CD14-positive monocyte (primary cell): ENCODE data around the gene TMEM178B. TPM values are rescaled to one million over a fixed set of nuclear protein-coding genes. Genes with fewer than 3 reads are reported as not detected.

Experiments
- DNase-seq, 3 donors: peaks; one replicate each; pipeline ENCODE4 v3.0.0-alpha.2; 2011 to 2022
- H2AFZ ChIP-seq: 2 replicates; pipeline ENCODE4 v1.6.0; 2012; ENCODE audit warnings: mild to moderate bottlenecking, low read depth, low read length, inconsistent platforms; ENCODE audit not compliant: insufficient read depth, poor library complexity, severe bottlenecking
- H3K27ac ChIP-seq, 2 donors: 1 replicate in 1 of 2; 2 replicates in 1 of 2; pipeline ENCODE4 v1.5.1; 2012 to 2013; ENCODE audit warnings: low read length in 2 of 2, control low read depth in 1 of 2, inconsistent platforms in 1 of 2, low read depth in 1 of 2, mild to moderate bottlenecking in 1 of 2
- H3K27me3 ChIP-seq, 2 donors: one replicate each; pipeline versions ENCODE4 v1.6.0 to v1.6.1; 2011 to 2013; ENCODE audit warnings: low read length in 2 of 2; ENCODE audit not compliant: control insufficient read depth in 2 of 2, insufficient read depth in 2 of 2
- H3K36me3 ChIP-seq, 2 donors: replicated peaks in 1 of 2; 1 replicate in 1 of 2; 2 replicates in 1 of 2; pipeline versions ENCODE4 v1.5.1 to v1.6.1; 2012 to 2013; ENCODE audit warnings: low read length in 2 of 2, control low read depth in 1 of 2, inconsistent platforms in 1 of 2, mild to moderate bottlenecking in 1 of 2; ENCODE audit not compliant: insufficient read depth in 2 of 2, control insufficient read depth in 1 of 2
- H3K4me1 ChIP-seq, 2 donors: 1 replicate in 1 of 2; 2 replicates in 1 of 2; pipeline versions ENCODE4 v1.5.1 to v1.6.1; 2012 to 2013; ENCODE audit warnings: low read length in 2 of 2, control low read depth in 1 of 2, inconsistent platforms in 1 of 2, mild to moderate bottlenecking in 1 of 2, moderate library complexity in 1 of 2; ENCODE audit not compliant: insufficient read depth in 2 of 2, control insufficient read depth in 1 of 2
- H3K4me2 ChIP-seq: replicated peaks from 2 replicates; pipeline ENCODE3; 2012; ENCODE audit warnings: low read length, moderate library complexity, mild to moderate bottlenecking; ENCODE audit not compliant: poor library complexity, severe bottlenecking; ENCODE audit errors: extremely low read depth
- H3K4me3 ChIP-seq, 3 experiments: fragments of 200-600 bp in 1 of 3; sonication (generic) in 1 of 3; replicated peaks in 1 of 3; 1 replicate in 2 of 3; 2 replicates in 1 of 3; pipeline ENCODE4 v1.5.1; 2011 to 2013; ENCODE audit warnings: low read length in 3 of 3, mild to moderate bottlenecking in 3 of 3, control low read depth in 2 of 3, low read depth in 2 of 3, inconsistent platforms in 1 of 3, moderate library complexity in 1 of 3
- H3K79me2 ChIP-seq: 2 replicates; pipeline ENCODE4 v1.6.0; 2012; ENCODE audit warnings: mild to moderate bottlenecking, control low read depth, inconsistent platforms, low read length, moderate library complexity; ENCODE audit not compliant: insufficient read depth
- H3K9ac ChIP-seq: 2 replicates; pipeline ENCODE4 v1.6.0; 2017; ENCODE audit warnings: low read length, mild to moderate bottlenecking; ENCODE audit not compliant: insufficient read depth, poor library complexity, severe bottlenecking
- H3K9me3 ChIP-seq, 2 donors: replicated peaks in 1 of 2; 1 replicate in 1 of 2; 2 replicates in 1 of 2; pipeline versions ENCODE4 v1.5.1 to v1.6.1; 2012 to 2013; ENCODE audit warnings: low read length in 2 of 2, control low read depth in 1 of 2; ENCODE audit not compliant: control insufficient read depth in 1 of 2, insufficient read depth in 1 of 2
- H4K20me1 ChIP-seq: 2 replicates; pipeline ENCODE4 v1.6.0; 2012; ENCODE audit warnings: mild to moderate bottlenecking, low read length, control low read depth, moderate library complexity; ENCODE audit not compliant: insufficient read depth
- H3K27ac Mint-ChIP-seq, 7 donors: one replicate each; pipeline ENCODE4 v1.8.0; 2020; ENCODE audit warnings: mild to moderate bottlenecking in 7 of 7, mixed read lengths in 7 of 7, moderate library complexity in 6 of 7, inconsistent platforms in 2 of 7
- H3K27me3 Mint-ChIP-seq, 3 donors: one replicate each; pipeline ENCODE4 v1.8.0; 2021 to 2022; ENCODE audit warnings: low read depth in 3 of 3, mild to moderate bottlenecking in 3 of 3, mixed read lengths in 3 of 3, moderate library complexity in 3 of 3, inconsistent platforms in 1 of 3
- H3K36me3 Mint-ChIP-seq, 2 donors: one replicate each; pipeline ENCODE4 v1.8.0; 2020; ENCODE audit warnings: mixed read lengths in 2 of 2, inconsistent platforms in 1 of 2, mild to moderate bottlenecking in 1 of 2
- H3K4me1 Mint-ChIP-seq: one replicate; pipeline ENCODE4 v1.8.0; 2020; ENCODE audit warnings: mild to moderate bottlenecking, mixed read lengths
- H3K4me3 Mint-ChIP-seq, 2 donors: one replicate each; pipeline ENCODE4 v1.8.0; 2020; ENCODE audit warnings: mild to moderate bottlenecking in 2 of 2, mixed read lengths in 2 of 2, moderate library complexity in 1 of 2
- H3K9me3 Mint-ChIP-seq, 7 donors: one replicate each; pipeline ENCODE4 v1.8.0; 2020 to 2022; ENCODE audit warnings: mixed read lengths in 7 of 7, mild to moderate bottlenecking in 6 of 7, moderate library complexity in 6 of 7, inconsistent platforms in 2 of 7
- WGBS: methylation state at CpG from one replicate; pipeline ENCODE4 v1.1.5; 2013; ENCODE audit warnings: missing lambda C conversion rate; ENCODE audit not compliant: insufficient coverage; 5-methylcytosine and 5-hydroxymethylcytosine counted together
- intact Hi-C, 2 donors: fragments of 100-400 bp; cut with micrococcal nuclease; formaldehyde crosslinking; loops; one replicate each; pipeline versions ENCODE4 v1.15.0 to v1.15.1; 2023
- polyA plus RNA-seq, 3 donors: library from polyadenylated mRNA; depleted of rRNA in 1 of 3; unstranded in 2 of 3; stranded (reverse) in 1 of 3; fragments of 300-500 nt in 2 of 3; fragments of >200 nt in 1 of 3; fragmentation: Illumina TruSeq in 2 of 3; gene quantifications; 1 replicate in 2 of 3; 2 replicates in 1 of 3; pipeline ENCODE4 v1.2.3, GENCODE V29; 2012 to 2021
- TF ChIP-seq, protein P1 (sequence below): fragments of 200-600 bp; IDR thresholded peaks from one replicate; pipeline ENCODE4 v1.8.0; 2022; ENCODE audit warnings: antibody characterized with exemption, mild to moderate bottlenecking

Gene TMEM178B
- polyA plus RNA-seq, 3 donors: not detected

DNA sequence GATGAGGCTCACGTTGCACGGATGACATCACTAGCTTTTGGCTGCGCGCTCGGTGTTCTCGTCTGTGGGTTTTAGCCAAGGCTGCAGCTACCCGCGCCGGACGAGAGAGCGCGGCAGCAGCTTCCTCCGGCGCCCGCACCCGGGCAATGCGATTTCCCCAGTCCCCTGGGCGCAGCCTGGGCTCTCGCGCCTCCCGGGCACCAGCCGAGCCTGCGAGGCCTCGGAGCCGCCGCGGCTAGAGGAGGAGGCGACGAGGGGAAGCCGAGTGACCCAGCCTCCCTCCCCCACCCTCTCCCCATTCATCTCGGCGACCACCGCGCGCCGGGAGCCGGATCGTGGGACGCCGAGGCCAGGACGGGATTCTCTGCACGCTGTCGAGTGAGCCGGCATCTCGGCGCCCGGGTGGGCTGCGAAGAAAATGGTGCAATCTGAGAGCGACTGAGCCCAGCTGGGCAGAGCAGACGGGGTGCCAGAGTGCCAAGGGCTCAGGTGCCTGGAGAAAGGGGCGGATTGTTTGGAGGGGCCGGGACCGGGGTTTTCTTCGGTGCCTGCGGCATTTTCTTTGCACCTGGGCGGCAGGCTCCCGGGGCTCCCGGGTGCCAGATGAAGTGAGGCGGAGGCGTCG, 1.2 kb upstream of the TMEM178B start:
- Histone ChIP-seq H3K79me2 (no peaks in the 10 kb centered on the region), H3K9me3 (peaks cover 0 to 23% of the 10 kb centered on the region in 2 donors), H2AFZ (no peak overlapping the region), H3K9ac (no peak overlapping the region), H3K27me3 (peaks cover 53 to 82% of the 10 kb centered on the region in 2 donors), H3K4me1 (peaks cover 0 to 13% of the 10 kb centered on the region in 2 donors), H3K36me3 (no peaks in the 10 kb centered on the region), H3K27ac (no peak overlapping the region), H3K4me2 (no peak overlapping the region), H4K20me1 (no peaks in the 10 kb centered on the region), H3K4me3 (no peak overlapping the region)
- no peak for DNase-seq
- peaks cover 0 to 23% (median 7%) of the 10 kb centered on the region in 7 donors for H3K9me3 Mint-ChIP-seq
- WGBS: under 1% methylated on average over 60 of the region's 61 CpGs
- H3K4me3 Mint-ChIP-seq: peak overlapping the region in 1 of 2 donors; percentile 86
- H3K36me3 Mint-ChIP-seq: peaks cover 0 to 2% of the 10 kb centered on the region in 2 donors
- intact Hi-C loops: no loop called here
- peaks cover 46 to 68% (median 53%) of the 10 kb centered on the region in 3 donors for H3K27me3 Mint-ChIP-seq
- no peak overlapping the region for H3K27ac Mint-ChIP-seq
- peaks cover 17% of the 10 kb centered on the region for H3K4me1 Mint-ChIP-seq
- TF ChIP-seq, protein P1, sequence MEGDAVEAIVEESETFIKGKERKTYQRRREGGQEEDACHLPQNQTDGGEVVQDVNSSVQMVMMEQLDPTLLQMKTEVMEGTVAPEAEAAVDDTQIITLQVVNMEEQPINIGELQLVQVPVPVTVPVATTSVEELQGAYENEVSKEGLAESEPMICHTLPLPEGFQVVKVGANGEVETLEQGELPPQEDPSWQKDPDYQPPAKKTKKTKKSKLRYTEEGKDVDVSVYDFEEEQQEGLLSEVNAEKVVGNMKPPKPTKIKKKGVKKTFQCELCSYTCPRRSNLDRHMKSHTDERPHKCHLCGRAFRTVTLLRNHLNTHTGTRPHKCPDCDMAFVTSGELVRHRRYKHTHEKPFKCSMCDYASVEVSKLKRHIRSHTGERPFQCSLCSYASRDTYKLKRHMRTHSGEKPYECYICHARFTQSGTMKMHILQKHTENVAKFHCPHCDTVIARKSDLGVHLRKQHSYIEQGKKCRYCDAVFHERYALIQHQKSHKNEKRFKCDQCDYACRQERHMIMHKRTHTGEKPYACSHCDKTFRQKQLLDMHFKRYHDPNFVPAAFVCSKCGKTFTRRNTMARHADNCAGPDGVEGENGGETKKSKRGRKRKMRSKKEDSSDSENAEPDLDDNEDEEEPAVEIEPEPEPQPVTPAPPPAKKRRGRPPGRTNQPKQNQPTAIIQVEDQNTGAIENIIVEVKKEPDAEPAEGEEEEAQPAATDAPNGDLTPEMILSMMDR: no peak

DNA sequence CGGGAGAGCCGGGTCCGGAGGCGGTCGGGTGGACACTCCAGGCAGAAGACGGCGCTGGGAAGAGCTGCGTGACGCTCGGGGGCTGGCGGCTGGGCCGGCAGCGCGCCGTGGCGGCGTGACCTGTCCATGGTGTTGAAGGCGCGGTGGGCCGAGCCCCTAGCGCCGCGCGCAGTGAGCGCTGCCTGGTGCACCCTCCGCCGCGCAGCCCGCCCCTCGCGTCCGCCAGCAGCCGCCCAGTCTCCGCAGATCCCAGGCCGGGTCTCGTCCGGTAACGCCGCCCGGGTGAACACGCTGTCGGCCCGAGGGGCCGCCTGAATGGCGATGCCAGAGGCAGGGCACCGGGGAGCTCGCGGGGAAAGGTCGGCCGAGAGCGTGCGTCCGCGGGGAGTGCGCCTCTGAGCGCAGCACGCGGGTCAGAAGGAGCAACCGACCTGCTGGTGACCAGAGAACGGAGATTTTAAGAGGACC, 657 bp upstream of the TMEM178B start:
- peaks cover 44 to 65% (median 49%) of the 10 kb centered on the region in 3 donors for H3K27me3 Mint-ChIP-seq
- peaks cover 55 to 86% of the 10 kb centered on the region in 2 donors for H3K27me3 ChIP-seq

More for the DNA sequence above, 657 bp upstream of the TMEM178B start:
- Histone ChIP-seq H3K4me3 (peak overlapping the region in 1 of 3 experiments; percentile 30), H3K9ac (no peak overlapping the region), H3K36me3 (no peaks in the 10 kb centered on the region), H2AFZ (no peak overlapping the region), H3K79me2 (no peaks in the 10 kb centered on the region), H3K4me2 (peak overlapping the region; percentile 46), H3K9me3 (peaks cover 0 to 23% of the 10 kb centered on the region in 2 donors), H4K20me1 (no peaks in the 10 kb centered on the region), H3K4me1 (peaks cover 0 to 13% of the 10 kb centered on the region in 2 donors), H3K27ac (no peak overlapping the region)
- H3K4me1 Mint-ChIP-seq: peaks cover 17% of the 10 kb centered on the region
- H3K4me3 Mint-ChIP-seq: peak overlapping the region; percentile 52 to 86
- intact Hi-C loops: no loop called here
- peaks cover 0 to 2% of the 10 kb centered on the region in 2 donors for H3K36me3 Mint-ChIP-seq
- WGBS: under 1% methylated on average over 60 of the region's 60 CpGs
- H3K27ac Mint-ChIP-seq: no peak overlapping the region
- H3K9me3 Mint-ChIP-seq: peaks cover 0 to 23% (median 6%) of the 10 kb centered on the region in 7 donors
- no peak for DNase-seq
- TF ChIP-seq, protein P1: no peak
